Epithelial cell of esophagus (primary cell): ENCODE data around the gene NDUFS1.

Source experiments
- DNase-seq: peaks from one replicate; pipeline ENCODE4 v3.0.0; 2010; ENCODE audit warnings: low read depth
- H3K4me3 ChIP-seq: 2 replicates; pipeline ENCODE4 v1.5.1; 2011; ENCODE audit warnings: mild to moderate bottlenecking, low read length, control low read depth
- CTCF ChIP-seq: IDR thresholded peaks from 2 replicates; pipeline ENCODE4 v1.5.1; 2011; ENCODE audit warnings: low read depth, mild to moderate bottlenecking, low read length, control low read depth, inconsistent platforms; ENCODE audit not compliant: insufficient read depth; ENCODE audit errors: missing control alignments

NDUFS1 gene

DNA sequence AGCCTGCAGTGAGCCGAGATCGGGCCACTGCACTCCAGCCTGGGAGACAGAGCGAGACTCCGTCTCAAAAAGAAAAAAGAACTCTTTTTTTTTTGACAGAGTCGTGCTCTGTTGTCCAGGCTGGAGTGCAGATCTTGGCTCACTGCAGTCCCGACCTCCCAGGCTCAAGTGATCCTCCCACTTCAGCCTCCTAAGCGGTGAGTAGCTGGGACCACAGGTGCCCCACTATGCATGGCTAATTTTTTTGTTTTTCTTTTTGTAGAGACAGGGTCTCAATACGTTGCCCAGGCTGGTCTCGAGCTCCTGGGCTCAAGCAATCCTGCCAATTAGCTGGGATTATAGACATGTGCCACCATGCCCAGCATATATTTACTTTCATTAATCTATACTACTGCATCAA lies 60.8 kb downstream of the NDUFS1 start:
- no peak for TF ChIP-seq CTCF
- DNase-seq = no peak
- H3K4me3 ChIP-seq = no peak overlapping the region

DNA sequence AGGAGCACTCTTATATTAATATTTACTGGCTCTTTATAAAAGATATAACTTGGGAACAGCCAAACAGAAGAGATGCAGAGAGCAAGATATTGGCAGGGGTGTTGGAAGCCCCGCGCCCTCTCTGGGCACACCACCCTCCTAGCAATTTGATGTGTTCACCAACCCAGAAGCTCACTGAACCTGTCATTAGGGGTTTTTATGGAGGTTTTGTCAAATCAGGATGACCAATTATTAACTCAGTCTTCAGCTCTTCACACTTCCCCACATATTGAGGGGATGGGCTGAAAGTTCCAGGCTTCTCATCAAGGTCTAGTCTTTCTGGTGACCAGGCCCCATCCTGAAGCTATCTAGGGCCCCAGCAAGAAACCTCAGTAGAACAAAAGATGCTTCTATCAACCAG lies 62.4 kb downstream of the NDUFS1 start:
- DNase-seq = no peak
- TF ChIP-seq CTCF = no peak
- H3K4me3 ChIP-seq = no peak overlapping the region

DNA sequence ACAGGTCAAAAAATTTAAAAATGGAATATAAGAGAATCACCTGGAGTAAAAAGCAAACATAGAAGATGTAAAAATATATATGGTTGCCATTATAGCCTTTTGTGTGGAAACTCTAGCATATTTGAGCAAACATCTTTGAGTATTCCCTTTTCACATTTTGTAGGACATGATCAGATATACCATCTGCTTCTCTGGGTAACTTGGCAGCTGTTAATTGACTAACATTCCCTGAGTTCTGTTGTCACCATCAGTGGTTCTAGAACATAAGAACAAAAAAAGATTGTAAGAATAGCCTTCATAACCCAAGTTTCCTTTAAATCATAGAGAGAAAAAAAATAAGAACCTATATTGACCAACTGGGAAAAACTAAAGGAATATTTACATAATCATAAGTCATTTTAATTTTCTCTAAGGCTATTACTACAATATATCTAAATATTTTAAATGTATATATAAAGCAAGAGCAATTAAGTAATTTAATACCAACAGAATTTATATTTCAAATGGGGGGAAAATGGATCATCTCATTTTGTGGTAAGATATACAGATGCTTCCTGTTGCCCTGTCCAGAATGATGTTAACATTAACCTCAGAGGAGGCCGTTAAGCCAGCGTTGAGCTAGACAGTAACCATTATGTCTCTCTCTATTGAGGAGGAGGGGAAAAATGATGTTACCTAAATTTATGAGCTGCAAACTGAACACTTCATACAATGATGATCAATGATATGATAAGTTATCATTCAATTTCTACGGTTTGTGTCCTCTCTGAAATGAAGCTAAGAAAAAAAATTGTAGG lies 63.5 kb downstream of the NDUFS1 start:
- DNase-seq = no peak
- no peak overlapping the region for H3K4me3 ChIP-seq
- no peak for TF ChIP-seq CTCF

GRCh38 chr2:206092297-206092696 lies 66.9 kb downstream of the NDUFS1 start:
- H3K4me3 ChIP-seq = no peak overlapping the region
- no peak for DNase-seq
- no peak for TF ChIP-seq CTCF

DNA sequence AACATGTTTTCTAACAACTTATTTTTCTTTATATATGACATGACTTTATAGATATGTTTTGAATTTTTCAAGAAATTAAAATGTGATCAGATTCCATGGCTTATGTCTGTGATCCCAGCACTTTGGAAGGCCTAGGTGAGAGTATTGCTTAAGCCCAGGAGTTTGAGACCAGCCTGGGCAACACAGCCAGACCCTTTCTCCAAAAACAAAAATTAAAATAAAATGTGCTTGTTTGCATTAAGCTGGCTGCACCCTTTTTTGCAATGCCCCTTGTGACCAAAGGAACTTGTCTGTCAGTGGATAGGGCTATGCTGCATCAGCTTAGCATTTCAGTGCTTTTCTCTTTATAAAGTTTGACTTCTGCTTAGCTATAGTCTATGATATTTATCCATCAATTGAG lies 71.0 kb downstream of the NDUFS1 start:
- DNase-seq = no peak
- H3K4me3 ChIP-seq = no peak overlapping the region
- no peak for TF ChIP-seq CTCF

GRCh38 chr2:206086716-206087350 lies 72.4 kb downstream of the NDUFS1 start:
- DNase-seq = no peak
- peak overlapping the region; percentile 84 for H3K4me3 ChIP-seq
- no peak for TF ChIP-seq CTCF
